ENCODE data around the gene NR4A1.

GRCh38 chr12:52035926-52036325 lies 15.3 kb upstream of the NR4A1 start:
- TF ChIP-seq CEBPZ (IDR thresholded peaks at IDR 0.05; ENCODE audit: low read depth, low read length) (no peak), RAD21 (IDR thresholded peaks at IDR 0.05; ENCODE audit: insufficient read depth, low read depth, low read length) (no peak), RBBP5 (conservative IDR thresholded peaks at IDR 0.05) (no peak), CTCF (IDR thresholded peaks at IDR 0.05 in 2 of 3, conservative IDR thresholded peaks at IDR 0.05 in 1 of 3; ENCODE audit: control insufficient read depth in 2 of 3, extremely low read depth in 1 of 3, insufficient read depth in 1 of 3, low read depth in 3 of 3, low read length in 3 of 3) (no peak), ELK1 (IDR thresholded peaks at IDR 0.05; ENCODE audit: low read depth, low read length) (no peak), FOXK2 (IDR thresholded peaks at IDR 0.05) (no peak), JUNB (IDR thresholded peaks at IDR 0.05) (no peak), POLR2A (IDR thresholded peaks at IDR 0.05; ENCODE audit: low read depth, low read length) (no peak), EZH2 (IDR thresholded peaks at IDR 0.05; ENCODE audit: borderline replicate concordance, control insufficient read depth, low read depth, low read length) (no peak)
